Calu3 (cell line): Measurements from ENCODE around the gene SYTL1. TPM values are rescaled to one million over a fixed set of nuclear protein-coding genes. Genes with fewer than 3 reads are reported as not detected.
"Not testable (repeated sequence)": the region's sequence is repeated elsewhere in the genome, so short reads cannot be mapped to it uniquely, and the experiment has no call there.

Experiments
- BruUV-seq: library from RNA; stranded (reverse); fragments of 400-500 nt; replicated peaks from 2 replicates; lab custom pipeline; 2021; lab: Mats Ljungman, UMichigan
- CTCF ChIA-PET: fragments of 300-600 bp; sonication (Branson Sonifier 250); formaldehyde crosslinking; loops from one replicate; lab custom pipeline; 2022; ENCODE audit warnings: antibody characterized with exemption; lab: Charles Lee
- DNase-seq: peaks from one replicate; pipeline ENCODE4 v3.0.0; 2022
- H3K27ac Mint-ChIP-seq: one replicate; pipeline ENCODE4 v1.8.0; 2022; ENCODE audit warnings: mixed read lengths; ENCODE audit not compliant: unreplicated experiment
- H3K27me3 Mint-ChIP-seq: one replicate; pipeline ENCODE4 v1.8.0; 2022; ENCODE audit warnings: mixed read lengths; ENCODE audit not compliant: unreplicated experiment
- H3K36me3 Mint-ChIP-seq: one replicate; pipeline ENCODE4 v1.8.0; 2022; ENCODE audit warnings: mild to moderate bottlenecking, moderate library complexity, mixed read lengths; ENCODE audit not compliant: insufficient read depth, unreplicated experiment
- H3K4me1 Mint-ChIP-seq: one replicate; pipeline ENCODE4 v1.8.0; 2022; ENCODE audit warnings: mild to moderate bottlenecking, low read depth, mixed read lengths; ENCODE audit not compliant: unreplicated experiment
- H3K4me3 Mint-ChIP-seq: one replicate; pipeline ENCODE4 v1.8.0; 2022; ENCODE audit warnings: mild to moderate bottlenecking, low read depth, moderate library complexity, mixed read lengths; ENCODE audit not compliant: unreplicated experiment
- H3K9me3 Mint-ChIP-seq: one replicate; pipeline ENCODE4 v1.8.0; 2022; ENCODE audit warnings: low read depth, mixed read lengths; ENCODE audit not compliant: unreplicated experiment
- intact Hi-C: fragments of 100-400 bp; cut with micrococcal nuclease; formaldehyde crosslinking; loops from one replicate; pipeline ENCODE4 v1.10.0; 2022; ENCODE audit not compliant: unreplicated experiment
- total RNA-seq: library from RNA; stranded (reverse); gene quantifications from 2 replicates; pipeline ENCODE4 v1.2.3, GENCODE V29; 2022
- TF ChIP-seq, protein P1 (sequence below): fragments of 200-600 bp; IDR thresholded peaks from one replicate; pipeline ENCODE4 v1.8.0; 2022; ENCODE audit warnings: antibody characterized with exemption; ENCODE audit not compliant: unreplicated experiment

Gene SYTL1
- total RNA-seq, 1 experiment from 2014 or later: 15.0 TPM

DNA sequence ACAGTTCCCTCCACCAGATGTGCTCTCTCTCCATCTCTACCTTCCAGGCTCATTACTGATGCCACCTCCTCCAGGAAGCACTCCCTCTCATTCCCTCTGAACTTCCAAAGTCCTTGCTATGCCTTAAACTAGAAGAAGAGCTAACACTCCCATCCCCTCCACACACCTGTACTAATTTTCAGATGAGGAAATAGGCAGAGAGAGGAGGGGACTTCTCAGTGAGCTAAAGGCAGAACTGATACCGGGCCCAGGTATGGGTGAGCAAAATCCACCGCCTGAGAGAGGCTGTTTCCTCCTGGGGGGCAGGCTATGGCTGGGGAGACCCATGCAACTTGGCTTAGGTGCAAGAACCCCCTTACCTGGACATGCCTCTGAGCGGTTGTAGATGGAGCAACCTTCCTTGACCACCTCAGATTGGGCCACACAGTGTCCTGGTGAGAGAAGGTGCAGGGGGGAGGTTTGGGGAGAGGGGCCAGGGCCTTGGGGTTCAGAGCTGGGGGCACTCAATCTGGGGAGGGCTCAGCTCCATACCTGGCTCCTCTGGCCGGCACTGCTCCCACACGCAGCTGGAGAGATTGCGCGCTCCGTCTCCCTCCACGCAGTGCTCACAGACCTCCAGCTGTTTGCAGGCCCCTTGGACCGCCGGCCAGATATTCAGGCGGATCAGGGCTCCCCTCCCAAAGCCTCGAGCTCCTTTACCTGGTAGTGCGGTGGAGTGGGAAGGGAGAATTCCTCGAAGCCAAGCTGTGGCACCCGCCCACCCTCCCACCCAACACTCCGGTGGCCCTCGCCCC is 40.3 kb downstream of the SYTL1 start:
- no TSS peak for BruUV-seq
- no peaks in the 10 kb centered on the region for H3K36me3 Mint-ChIP-seq
- H3K27me3 Mint-ChIP-seq: peaks cover 38% of the 10 kb centered on the region

DNA sequence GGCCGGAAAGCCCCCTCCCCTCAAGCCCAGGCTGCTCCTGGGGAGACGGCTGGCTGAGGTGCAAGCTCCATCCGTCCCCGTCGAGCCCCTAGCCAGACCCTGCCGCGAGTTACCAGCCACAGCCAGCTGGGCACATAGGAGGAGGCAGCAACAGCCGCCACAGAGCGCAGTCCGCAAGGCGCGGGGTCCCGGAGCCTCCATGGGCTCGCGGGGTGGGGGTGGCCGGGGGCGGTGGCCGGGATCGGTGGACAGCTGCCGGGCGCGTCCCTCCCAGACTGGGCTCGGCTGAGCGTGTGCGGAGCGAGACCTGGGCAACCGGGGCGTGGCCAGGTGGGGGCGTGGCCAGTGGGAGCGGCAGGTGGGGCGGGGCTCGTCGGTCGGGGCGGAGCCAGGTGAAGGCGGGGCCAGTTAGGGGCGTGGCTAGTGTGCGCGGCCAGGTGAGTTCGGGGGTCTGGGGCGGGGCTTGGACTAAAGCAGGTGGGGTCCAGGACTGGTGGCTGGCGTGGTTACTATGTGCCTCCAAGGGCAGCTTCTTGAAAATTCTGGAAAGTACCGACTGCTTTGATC is 41.3 kb downstream of the SYTL1 start, which contains the start of gene CD164L2:
Gene CD164L2, minus strand, starts transcription at position 295 of the 567 bp plus-strand sequence. Its CDS starts 94 bp downstream, at position 201.
- TF ChIP-seq, protein P1, sequence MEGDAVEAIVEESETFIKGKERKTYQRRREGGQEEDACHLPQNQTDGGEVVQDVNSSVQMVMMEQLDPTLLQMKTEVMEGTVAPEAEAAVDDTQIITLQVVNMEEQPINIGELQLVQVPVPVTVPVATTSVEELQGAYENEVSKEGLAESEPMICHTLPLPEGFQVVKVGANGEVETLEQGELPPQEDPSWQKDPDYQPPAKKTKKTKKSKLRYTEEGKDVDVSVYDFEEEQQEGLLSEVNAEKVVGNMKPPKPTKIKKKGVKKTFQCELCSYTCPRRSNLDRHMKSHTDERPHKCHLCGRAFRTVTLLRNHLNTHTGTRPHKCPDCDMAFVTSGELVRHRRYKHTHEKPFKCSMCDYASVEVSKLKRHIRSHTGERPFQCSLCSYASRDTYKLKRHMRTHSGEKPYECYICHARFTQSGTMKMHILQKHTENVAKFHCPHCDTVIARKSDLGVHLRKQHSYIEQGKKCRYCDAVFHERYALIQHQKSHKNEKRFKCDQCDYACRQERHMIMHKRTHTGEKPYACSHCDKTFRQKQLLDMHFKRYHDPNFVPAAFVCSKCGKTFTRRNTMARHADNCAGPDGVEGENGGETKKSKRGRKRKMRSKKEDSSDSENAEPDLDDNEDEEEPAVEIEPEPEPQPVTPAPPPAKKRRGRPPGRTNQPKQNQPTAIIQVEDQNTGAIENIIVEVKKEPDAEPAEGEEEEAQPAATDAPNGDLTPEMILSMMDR: no peak
- BruUV-seq: no TSS peak
- DNase-seq: peak; percentile 52
- Mint-ChIP-seq H3K4me1 (peaks cover 8% of the 10 kb centered on the region), H3K9me3 (no peaks in the 10 kb centered on the region), H3K27ac (no peak within 1 kb of the TSS), H3K4me3 (no peak within 1 kb of the TSS), H3K27me3 (peaks cover 42% of the 10 kb centered on the region), H3K36me3 (no peaks in the 10 kb centered on the region)
- intact Hi-C loops: no loop called here
- CTCF ChIA-PET: no interaction called here

More for the DNA sequence above, 40.3 kb downstream of the SYTL1 start:
- Mint-ChIP-seq H3K9me3 (no peaks in the 10 kb centered on the region), H3K4me1 (peaks cover 8% of the 10 kb centered on the region), H3K4me3 (no peak overlapping the region), H3K27ac (no peak overlapping the region)
- CTCF ChIA-PET: interaction anchor here (0.8 kb wide), 1 partner anchor 141 kb away, joined by 3 read pairs; no protein-coding TSS in a partner anchor
- intact Hi-C loops: no loop called here
- TF ChIP-seq, protein P1: no peak
- DNase-seq: no peak

DNA sequence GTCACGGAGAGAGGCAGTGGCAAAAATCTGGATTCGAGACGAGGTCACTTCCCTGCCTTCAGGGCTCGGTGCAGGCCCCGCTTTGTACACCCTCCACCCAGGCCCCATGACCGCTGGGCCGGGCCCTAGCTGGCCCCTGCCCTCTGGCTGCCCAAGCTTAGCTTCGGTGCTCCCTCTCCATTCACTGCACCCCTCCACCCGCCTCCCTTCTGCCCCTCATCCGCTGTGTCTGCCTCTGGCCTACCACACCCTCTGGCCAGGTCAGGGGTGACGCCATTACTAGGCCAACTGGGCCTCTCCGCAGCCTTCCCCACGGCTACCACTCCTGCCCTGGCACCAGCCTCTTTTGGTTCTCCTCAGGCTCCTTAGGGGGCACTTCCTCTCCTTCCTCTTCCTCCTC is 41.8 kb downstream of the SYTL1 start:
- Mint-ChIP-seq H3K4me3 (no peak overlapping the region), H3K27me3 (peaks cover 42% of the 10 kb centered on the region), H3K9me3 (no peaks in the 10 kb centered on the region), H3K4me1 (peaks cover 8% of the 10 kb centered on the region), H3K27ac (no peak overlapping the region), H3K36me3 (no peaks in the 10 kb centered on the region)
- intact Hi-C loops: no loop called here
- TF ChIP-seq, protein P1: no peak
- no TSS peak for BruUV-seq
- no peak for DNase-seq
- CTCF ChIA-PET: no interaction called here

DNA sequence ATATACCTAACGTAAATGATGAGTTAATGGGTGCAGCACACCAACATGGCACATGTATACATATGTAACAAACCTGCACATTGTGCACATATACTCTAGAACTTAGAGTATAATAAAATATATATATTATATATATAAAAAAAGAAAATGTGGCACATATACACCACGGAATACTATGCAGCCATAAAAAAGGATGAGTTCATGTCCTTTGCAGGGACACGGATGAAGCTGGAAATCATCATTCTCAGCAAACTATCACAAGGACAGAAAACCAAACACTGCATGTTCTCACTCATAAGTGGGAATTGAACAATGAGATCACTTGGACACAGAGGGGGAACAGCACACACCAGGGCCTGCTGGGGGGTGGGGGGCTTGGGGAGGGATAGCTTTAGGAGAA is 43.0 kb downstream of the SYTL1 start:
- BruUV-seq, H3K36me3 Mint-ChIP-seq, H3K27ac Mint-ChIP-seq, DNase-seq, H3K4me3 Mint-ChIP-seq, CTCF ChIA-PET, H3K9me3 Mint-ChIP-seq, H3K4me1 Mint-ChIP-seq: not testable (repeated sequence)
- intact Hi-C loops: loop anchor here (5.0 kb wide), 1 partner anchor 87 kb away; no protein-coding TSS in a partner anchor
- H3K27me3 Mint-ChIP-seq: peaks cover 44% of the 10 kb centered on the region
